ENCODE data around the gene CHST12.

Gene CHST12

DNA sequence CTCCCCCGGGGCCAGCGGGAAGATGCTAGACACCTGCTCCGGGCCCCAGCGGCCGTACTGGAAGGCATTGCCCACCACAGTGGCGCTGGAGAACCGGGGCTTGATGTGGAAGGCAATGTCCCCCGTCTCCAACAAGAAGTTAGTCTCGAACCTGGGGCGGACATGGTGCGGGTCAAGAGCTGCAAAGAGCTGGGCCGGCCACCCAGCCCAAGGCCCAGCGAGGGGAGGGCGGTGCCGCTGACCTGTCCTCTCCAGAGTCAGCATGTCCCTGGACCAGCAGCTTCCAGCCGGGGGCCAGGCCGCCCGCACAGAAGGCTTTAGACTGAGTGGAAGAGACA is 72.2 kb downstream of the CHST12 start:
- no peak overlapping the region for H3K4me3 ChIP-seq (ENCODE audit: low read depth, low read length)
- TF ChIP-seq MYC (IDR thresholded peaks at IDR 0.05; ENCODE audit: low read depth, low read length) (no peak), POLR2A (IDR thresholded peaks at IDR 0.05; ENCODE audit: extremely low read depth, insufficient read length) (no peak)
- TF ChIP-seq, protein P1, sequence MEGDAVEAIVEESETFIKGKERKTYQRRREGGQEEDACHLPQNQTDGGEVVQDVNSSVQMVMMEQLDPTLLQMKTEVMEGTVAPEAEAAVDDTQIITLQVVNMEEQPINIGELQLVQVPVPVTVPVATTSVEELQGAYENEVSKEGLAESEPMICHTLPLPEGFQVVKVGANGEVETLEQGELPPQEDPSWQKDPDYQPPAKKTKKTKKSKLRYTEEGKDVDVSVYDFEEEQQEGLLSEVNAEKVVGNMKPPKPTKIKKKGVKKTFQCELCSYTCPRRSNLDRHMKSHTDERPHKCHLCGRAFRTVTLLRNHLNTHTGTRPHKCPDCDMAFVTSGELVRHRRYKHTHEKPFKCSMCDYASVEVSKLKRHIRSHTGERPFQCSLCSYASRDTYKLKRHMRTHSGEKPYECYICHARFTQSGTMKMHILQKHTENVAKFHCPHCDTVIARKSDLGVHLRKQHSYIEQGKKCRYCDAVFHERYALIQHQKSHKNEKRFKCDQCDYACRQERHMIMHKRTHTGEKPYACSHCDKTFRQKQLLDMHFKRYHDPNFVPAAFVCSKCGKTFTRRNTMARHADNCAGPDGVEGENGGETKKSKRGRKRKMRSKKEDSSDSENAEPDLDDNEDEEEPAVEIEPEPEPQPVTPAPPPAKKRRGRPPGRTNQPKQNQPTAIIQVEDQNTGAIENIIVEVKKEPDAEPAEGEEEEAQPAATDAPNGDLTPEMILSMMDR (IDR thresholded peaks at IDR 0.05; ENCODE audit: low read depth, low read length) = no peak
- TF ChIP-seq, protein P2, sequence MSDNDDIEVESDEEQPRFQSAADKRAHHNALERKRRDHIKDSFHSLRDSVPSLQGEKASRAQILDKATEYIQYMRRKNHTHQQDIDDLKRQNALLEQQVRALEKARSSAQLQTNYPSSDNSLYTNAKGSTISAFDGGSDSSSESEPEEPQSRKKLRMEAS (IDR thresholded peaks at IDR 0.05; ENCODE audit: low read depth, low read length) = no peak
- DNase-seq (ENCODE audit: low read depth) = peak; percentile 9

DNA sequence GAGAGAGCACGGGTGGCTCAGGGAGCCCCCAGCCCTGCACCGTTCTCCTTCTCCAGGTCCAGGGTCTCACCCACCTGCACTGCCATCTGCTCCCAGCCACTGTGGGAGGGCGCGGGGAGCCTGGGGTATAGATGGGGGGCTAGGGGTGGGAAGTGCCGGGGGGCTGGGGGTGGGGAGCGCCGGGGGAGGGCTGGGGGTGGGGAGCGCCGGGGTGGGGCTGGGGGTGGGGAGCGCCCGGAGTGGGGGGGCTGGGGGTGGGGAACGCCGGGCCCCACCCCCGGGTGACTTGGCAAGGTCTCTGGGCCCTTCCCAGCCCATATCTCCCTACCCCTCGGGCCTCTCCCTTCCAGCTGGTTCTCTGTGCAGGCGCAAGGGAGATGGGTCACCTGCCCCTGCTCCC is 72.9 kb downstream of the CHST12 start, which contains the start of gene GRIFIN:
TSS of gene GRIFIN (minus strand) at position 101 of the 400 bp plus-strand sequence. CDS start at position 86, 15 bp downstream.
- no peak within 1 kb of the TSS for H3K4me3 ChIP-seq (ENCODE audit: low read depth, low read length)
- TF ChIP-seq, protein P2 (IDR thresholded peaks at IDR 0.05; ENCODE audit: low read depth, low read length) = no peak
- TF ChIP-seq MYC (IDR thresholded peaks at IDR 0.05; ENCODE audit: low read depth, low read length) (no peak), POLR2A (IDR thresholded peaks at IDR 0.05; ENCODE audit: extremely low read depth, insufficient read length) (no peak)
- TF ChIP-seq, protein P1 (IDR thresholded peaks at IDR 0.05; ENCODE audit: low read depth, low read length) = no peak
- DNase-seq (ENCODE audit: low read depth) = peak; percentile 11

DNA sequence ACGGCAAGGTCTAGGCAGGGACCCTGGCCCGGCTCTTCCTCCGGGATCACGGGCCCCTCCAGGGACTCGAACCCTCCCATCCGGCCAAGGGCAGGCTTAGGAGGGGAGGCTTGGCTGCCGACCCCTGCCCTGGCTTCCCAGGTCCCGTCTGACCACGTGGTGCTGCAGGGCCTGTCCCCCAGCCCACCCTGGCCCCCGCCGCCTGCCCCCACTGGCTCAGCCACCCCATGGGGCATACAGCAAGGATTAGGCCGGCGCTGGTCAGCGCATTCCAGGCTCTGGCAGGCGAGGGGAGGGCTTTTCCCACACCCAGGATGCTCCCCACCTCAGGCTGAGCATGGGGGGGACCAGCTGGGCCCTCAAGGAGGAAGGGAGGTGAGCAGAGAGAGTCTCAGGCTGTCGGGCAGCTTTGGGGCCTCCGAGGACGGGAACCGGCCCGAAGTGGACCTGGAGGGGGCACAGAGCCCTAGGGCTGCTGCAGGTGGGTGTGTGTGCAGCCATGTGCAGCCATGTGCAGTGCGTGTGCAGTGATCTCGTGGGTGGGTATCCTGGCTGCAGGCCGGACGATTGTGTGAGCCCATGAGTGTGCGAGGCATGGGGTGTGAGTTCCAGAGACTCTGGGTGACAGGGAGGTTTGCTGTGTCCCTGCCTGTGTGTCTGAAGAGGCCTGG is 73.5 kb downstream of the CHST12 start:
- H3K4me3 ChIP-seq (ENCODE audit: low read depth, low read length) = no peak overlapping the region
- TF ChIP-seq, protein P1 (IDR thresholded peaks at IDR 0.05; ENCODE audit: low read depth, low read length) = no peak
- no peak for TF ChIP-seq MYC (IDR thresholded peaks at IDR 0.05; ENCODE audit: low read depth, low read length)
- TF ChIP-seq, protein P2 (IDR thresholded peaks at IDR 0.05; ENCODE audit: low read depth, low read length) = no peak
- TF ChIP-seq POLR2A (IDR thresholded peaks at IDR 0.05; ENCODE audit: extremely low read depth, insufficient read length) = no peak
- peak; percentile 15 for DNase-seq (ENCODE audit: low read depth)

DNA sequence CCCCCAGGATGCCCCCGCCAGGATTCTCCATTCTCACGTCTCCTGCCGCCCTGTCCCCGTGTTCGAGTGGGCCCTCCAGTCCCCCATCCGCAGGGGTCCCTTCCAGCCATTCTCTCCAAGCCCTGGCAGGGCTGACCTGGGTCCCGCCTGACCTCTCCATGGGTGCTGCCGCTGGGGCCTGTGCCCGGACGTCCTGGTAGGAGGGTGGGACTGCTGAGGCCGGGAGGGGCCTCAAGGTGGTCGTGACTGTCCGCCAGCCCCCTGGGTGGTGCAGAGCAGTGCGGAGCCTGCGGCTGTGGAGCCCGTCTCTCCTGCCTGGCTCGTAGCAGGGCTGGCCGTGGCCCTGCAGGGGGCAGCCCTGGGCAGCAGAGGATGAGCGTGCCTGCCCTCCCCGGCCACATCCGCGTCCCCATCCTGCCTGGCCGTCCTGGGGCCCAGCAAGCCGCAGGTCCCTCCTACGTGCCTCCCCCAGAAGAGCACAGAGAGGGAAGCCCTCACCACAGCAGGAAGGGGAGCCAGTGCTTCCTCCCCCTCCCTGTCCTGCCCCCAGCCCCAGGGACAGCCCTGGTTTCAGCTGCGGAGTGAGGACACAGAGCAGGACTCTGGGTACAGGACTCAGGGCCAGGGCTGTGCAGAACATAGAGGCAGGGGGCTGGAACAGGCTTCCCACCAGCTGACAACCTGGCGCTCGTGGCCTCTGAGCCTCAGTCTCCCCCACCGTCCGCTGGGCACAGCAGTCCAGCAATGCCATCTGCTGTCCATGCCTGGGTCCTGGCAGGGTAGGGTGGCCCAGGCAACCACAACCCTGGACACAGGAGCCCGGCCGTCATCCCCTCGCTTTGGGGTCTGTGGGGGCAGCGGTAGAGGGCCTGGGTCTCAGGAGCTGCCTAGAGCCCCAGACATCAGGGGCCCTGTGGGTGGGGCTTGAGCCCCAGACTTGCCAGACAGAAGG is 74.3 kb downstream of the CHST12 start:
- H3K4me3 ChIP-seq (ENCODE audit: low read depth, low read length) = no peak overlapping the region
- DNase-seq (ENCODE audit: low read depth) = peak; percentile 99

DNA sequence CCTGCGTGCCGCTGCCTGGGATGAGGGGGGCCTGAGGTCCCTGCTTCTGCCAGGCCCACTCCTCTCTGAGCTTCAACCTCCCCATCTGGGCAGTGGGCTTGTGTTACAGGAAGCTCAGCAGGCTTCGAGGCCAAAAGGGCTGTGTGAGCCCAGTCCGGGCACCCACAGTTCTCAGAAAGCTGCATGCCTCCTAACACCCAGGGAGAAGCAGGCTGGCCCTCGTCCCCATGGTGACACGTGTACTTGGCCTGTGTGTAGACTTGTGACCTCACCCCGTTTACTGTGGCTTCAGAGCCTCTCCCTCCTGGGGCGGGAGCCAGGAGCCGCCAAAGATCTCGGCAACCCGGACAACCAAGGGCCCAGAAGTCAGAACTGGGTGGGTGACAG is 75.0 kb downstream of the CHST12 start:
- no peak for TF ChIP-seq MYC (IDR thresholded peaks at IDR 0.05; ENCODE audit: low read depth, low read length)
- TF ChIP-seq, protein P1 (IDR thresholded peaks at IDR 0.05; ENCODE audit: low read depth, low read length) = no peak
- TF ChIP-seq, protein P2 (IDR thresholded peaks at IDR 0.05; ENCODE audit: low read depth, low read length) = no peak
- no peak for TF ChIP-seq POLR2A (IDR thresholded peaks at IDR 0.05; ENCODE audit: extremely low read depth, insufficient read length)
- no peak overlapping the region for H3K4me3 ChIP-seq (ENCODE audit: low read depth, low read length)
- DNase-seq (ENCODE audit: low read depth) = peak; percentile 55

More for the DNA sequence above, 74.3 kb downstream of the CHST12 start:
- TF ChIP-seq MYC (IDR thresholded peaks at IDR 0.05; ENCODE audit: low read depth, low read length) (peak; percentile 91), POLR2A (IDR thresholded peaks at IDR 0.05; ENCODE audit: extremely low read depth, insufficient read length) (no peak)
- TF ChIP-seq, protein P2 (IDR thresholded peaks at IDR 0.05; ENCODE audit: low read depth, low read length) = peak; percentile 88
- TF ChIP-seq, protein P1 (IDR thresholded peaks at IDR 0.05; ENCODE audit: low read depth, low read length) = peak; percentile 90
